ENCODE results near the gene TBCK.
"Not testable (repeated sequence)": the region's sequence is repeated elsewhere in the genome, so short reads cannot be mapped to it uniquely, and the experiment has no call there.

TBCK gene

DNA sequence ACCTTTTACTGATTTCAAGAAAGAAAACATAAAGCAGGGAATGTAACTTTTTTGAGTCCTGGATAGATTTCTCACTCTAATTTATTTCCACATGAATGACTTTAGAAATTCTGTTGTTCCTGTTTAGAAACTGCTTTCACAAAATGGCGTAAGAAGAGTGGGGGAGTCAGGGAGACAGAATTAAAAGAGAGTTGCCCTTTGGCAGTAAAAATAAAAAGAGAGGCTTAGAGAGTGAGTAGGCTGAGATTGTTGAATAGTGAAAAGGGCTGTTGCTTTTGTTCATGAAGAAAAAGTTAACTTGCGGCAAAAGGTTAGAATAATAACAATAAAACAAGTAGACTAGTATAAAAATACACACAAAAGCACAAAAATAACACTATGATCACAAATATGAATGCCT, 166.1 kb downstream of the TBCK start:
- Histone ChIP-seq H3K4me3 (ENCODE audit: low read length) (no peak overlapping the region), H3K27ac (ENCODE audit: low read length) (no peak overlapping the region), H3K9ac (ENCODE audit: low read length) (no peak overlapping the region), H3K4me1 (ENCODE audit: control insufficient read depth, low read depth, low read length) (no peaks in the 10 kb centered on the region), H3K36me3 (ENCODE audit: control insufficient read depth, low read depth, low read length) (no peaks in the 10 kb centered on the region), H3K9me3 (ENCODE audit: control insufficient read depth, low read depth, low read length) (no peaks in the 10 kb centered on the region), H3K27me3 (ENCODE audit: control insufficient read depth, insufficient read depth, low read length) (no peaks in the 10 kb centered on the region)

DNA sequence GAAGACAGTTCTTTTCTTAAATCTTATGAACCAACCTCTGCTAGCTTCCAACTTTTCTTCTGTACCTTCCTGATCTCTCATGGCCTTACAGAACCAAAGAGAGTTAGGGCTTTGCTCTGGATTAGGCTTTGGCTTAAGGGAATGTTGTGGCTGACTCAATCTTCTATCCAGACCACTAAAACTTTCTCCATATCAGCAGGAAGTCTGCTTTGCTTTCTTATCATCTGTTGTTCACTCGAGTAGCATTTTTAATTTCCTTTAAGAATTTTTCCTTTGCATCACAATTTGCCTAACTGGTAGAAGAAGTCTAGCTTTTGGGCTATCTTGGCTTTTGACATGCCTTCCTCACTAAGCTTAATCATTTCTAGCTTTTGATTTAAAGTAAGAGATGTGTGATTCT, 167.0 kb downstream of the TBCK start:
- no peak overlapping the region for H3K9ac ChIP-seq (ENCODE audit: low read length)
- H3K27ac ChIP-seq (ENCODE audit: low read length): no peak overlapping the region
- H3K4me3 ChIP-seq (ENCODE audit: low read length): no peak overlapping the region
- H3K27me3 ChIP-seq (ENCODE audit: control insufficient read depth, insufficient read depth, low read length): no peaks in the 10 kb centered on the region
- H3K9me3 ChIP-seq (ENCODE audit: control insufficient read depth, low read depth, low read length): no peaks in the 10 kb centered on the region
- H3K36me3 ChIP-seq (ENCODE audit: control insufficient read depth, low read depth, low read length): no peaks in the 10 kb centered on the region
- H3K4me1 ChIP-seq (ENCODE audit: control insufficient read depth, low read depth, low read length): no peaks in the 10 kb centered on the region

DNA sequence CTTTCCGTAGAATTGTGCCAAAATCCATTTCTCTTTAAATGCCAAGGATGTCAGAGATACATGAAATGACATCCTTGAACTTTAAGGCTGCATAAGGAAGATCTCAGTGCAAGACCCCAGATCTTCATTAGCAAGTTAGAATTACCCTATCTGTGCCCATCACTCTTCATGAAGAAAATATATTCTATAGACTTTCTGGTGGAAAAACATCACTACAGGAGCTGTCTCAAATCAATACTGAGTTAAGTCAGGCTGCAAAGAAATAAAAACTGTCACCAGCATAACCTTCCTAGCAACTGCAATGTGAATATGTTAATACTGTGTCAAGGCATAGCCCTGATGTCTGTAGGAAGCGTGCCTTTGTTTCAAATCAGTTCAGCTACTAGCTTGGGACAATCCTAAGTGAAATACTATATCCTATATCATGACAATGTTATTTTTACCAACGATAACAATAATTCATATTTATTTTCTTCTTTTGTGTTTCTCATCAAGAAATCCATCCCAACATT, 173.3 kb downstream of the TBCK start:
- Histone ChIP-seq H3K27ac (ENCODE audit: low read length) (no peak overlapping the region), H3K27me3 (ENCODE audit: control insufficient read depth, insufficient read depth, low read length) (no peaks in the 10 kb centered on the region), H3K4me1 (ENCODE audit: control insufficient read depth, low read depth, low read length) (no peaks in the 10 kb centered on the region), H3K36me3 (ENCODE audit: control insufficient read depth, low read depth, low read length) (no peaks in the 10 kb centered on the region), H3K9ac (ENCODE audit: low read length) (no peak overlapping the region), H3K4me3 (ENCODE audit: low read length) (no peak overlapping the region), H3K9me3 (ENCODE audit: control insufficient read depth, low read depth, low read length) (no peaks in the 10 kb centered on the region)

DNA sequence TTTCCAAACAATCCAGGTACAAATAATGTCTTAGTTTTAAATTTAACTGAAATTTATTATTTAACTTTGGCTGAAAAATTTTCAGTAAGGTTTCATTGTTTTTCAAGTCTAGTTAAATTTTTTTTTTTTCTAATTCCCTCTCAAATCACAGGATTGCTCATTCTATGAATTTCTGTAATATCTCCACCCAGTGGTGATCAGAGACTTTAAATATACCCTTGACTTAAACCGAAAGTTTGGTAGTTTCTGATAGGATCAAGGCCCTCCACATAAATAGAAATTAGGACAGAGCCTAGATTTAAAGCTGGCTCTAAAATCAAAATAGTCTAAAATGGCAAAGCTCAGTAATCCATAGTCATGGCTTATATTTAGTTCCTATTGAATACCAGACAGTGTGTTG, 175.4 kb downstream of the TBCK start:
- H3K27ac ChIP-seq (ENCODE audit: low read length): no peak overlapping the region
- no peaks in the 10 kb centered on the region for H3K9me3 ChIP-seq (ENCODE audit: control insufficient read depth, low read depth, low read length)
- no peak overlapping the region for H3K9ac ChIP-seq (ENCODE audit: low read length)
- H3K4me3 ChIP-seq (ENCODE audit: low read length): no peak overlapping the region
- no peaks in the 10 kb centered on the region for H3K4me1 ChIP-seq (ENCODE audit: control insufficient read depth, low read depth, low read length)
- no peaks in the 10 kb centered on the region for H3K27me3 ChIP-seq (ENCODE audit: control insufficient read depth, insufficient read depth, low read length)
- no peaks in the 10 kb centered on the region for H3K36me3 ChIP-seq (ENCODE audit: control insufficient read depth, low read depth, low read length)

DNA sequence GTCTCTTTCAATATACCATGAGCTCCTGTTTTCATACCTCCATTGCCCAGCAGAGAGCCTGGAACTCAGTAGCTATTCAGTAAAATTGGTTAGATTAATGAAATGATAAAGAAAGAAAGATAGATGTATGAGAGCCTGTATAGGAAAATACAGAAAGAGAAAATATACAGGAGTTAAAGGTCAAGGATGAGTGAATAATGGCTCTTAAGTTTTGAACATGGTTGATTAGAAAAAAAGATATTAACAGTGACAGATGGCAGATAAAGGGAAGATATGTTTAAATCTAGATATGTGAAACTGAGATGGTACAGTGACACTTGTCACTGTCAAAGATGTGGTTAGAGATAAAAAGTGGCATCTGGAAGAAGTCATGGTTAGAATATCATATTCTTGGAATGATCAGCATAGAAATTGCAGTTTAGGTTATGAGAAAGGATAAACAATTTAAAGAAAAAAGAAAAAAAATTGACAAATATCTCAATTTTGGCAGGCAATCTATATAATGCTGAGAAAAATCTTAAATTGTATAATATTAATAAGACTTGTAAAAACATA, 179.2 kb downstream of the TBCK start:
- Histone ChIP-seq H3K36me3 (ENCODE audit: control insufficient read depth, low read depth, low read length) (no peaks in the 10 kb centered on the region), H3K9me3 (ENCODE audit: control insufficient read depth, low read depth, low read length) (peaks cover 4% of the 10 kb centered on the region), H3K27ac (ENCODE audit: low read length) (no peak overlapping the region), H3K4me3 (ENCODE audit: low read length) (no peak overlapping the region), H3K9ac (ENCODE audit: low read length) (no peak overlapping the region), H3K27me3 (ENCODE audit: control insufficient read depth, insufficient read depth, low read length) (no peaks in the 10 kb centered on the region), H3K4me1 (ENCODE audit: control insufficient read depth, low read depth, low read length) (no peaks in the 10 kb centered on the region)

DNA sequence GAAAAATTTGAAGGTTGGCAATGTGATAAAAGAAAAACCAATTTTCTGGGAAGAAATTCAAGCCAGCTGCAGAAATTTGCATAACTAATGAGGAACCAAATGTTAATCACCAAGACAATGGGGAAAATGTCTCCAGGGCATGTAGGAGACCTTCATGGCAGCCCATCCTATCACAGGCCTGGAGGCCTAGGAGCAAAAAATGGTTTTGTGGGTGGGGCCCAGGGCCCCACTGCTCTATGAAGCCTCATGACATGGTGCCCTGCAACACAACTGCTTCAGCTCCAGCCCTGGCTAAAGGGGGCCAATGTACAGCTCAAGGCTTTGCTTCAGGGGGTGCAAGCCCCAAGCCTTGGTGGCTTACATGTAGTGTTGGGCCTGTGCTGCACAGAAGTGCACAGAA, 184.0 kb downstream of the TBCK start:
- H3K4me3 ChIP-seq (ENCODE audit: low read length): no peak overlapping the region
- H3K9me3 ChIP-seq (ENCODE audit: control insufficient read depth, low read depth, low read length): peaks cover 4% of the 10 kb centered on the region
- H3K27me3 ChIP-seq (ENCODE audit: control insufficient read depth, insufficient read depth, low read length): no peaks in the 10 kb centered on the region
- no peaks in the 10 kb centered on the region for H3K36me3 ChIP-seq (ENCODE audit: control insufficient read depth, low read depth, low read length)
- H3K9ac ChIP-seq (ENCODE audit: low read length): no peak overlapping the region
- H3K4me1 ChIP-seq (ENCODE audit: control insufficient read depth, low read depth, low read length): no peaks in the 10 kb centered on the region
- H3K27ac ChIP-seq (ENCODE audit: low read length): no peak overlapping the region

DNA sequence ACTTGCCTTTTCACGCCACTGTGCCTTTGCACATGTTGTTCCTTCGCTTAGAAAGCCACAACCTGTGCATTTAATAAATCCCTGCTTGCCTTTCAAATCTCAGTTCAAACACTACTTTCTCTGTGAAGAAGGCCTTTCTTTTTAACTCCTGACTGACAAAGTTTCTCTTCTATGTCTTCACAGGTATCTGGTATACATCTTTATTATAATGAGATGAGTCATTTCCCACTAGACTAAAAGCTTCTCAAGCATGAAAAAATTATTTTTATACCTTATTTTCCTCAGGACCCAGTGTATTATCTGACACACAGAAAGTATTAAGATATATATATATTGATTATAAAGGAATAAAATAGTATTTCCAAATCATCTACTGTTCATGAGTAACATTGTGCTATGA, 189.9 kb downstream of the TBCK start:
- no peaks in the 10 kb centered on the region for H3K9me3 ChIP-seq (ENCODE audit: control insufficient read depth, low read depth, low read length)
- no peaks in the 10 kb centered on the region for H3K4me1 ChIP-seq (ENCODE audit: control insufficient read depth, low read depth, low read length)
- H3K9ac ChIP-seq (ENCODE audit: low read length): no peak overlapping the region
- H3K27me3 ChIP-seq (ENCODE audit: control insufficient read depth, insufficient read depth, low read length): no peaks in the 10 kb centered on the region
- no peaks in the 10 kb centered on the region for H3K36me3 ChIP-seq (ENCODE audit: control insufficient read depth, low read depth, low read length)
- no peak overlapping the region for H3K27ac ChIP-seq (ENCODE audit: low read length)
- H3K4me3 ChIP-seq (ENCODE audit: low read length): no peak overlapping the region

DNA sequence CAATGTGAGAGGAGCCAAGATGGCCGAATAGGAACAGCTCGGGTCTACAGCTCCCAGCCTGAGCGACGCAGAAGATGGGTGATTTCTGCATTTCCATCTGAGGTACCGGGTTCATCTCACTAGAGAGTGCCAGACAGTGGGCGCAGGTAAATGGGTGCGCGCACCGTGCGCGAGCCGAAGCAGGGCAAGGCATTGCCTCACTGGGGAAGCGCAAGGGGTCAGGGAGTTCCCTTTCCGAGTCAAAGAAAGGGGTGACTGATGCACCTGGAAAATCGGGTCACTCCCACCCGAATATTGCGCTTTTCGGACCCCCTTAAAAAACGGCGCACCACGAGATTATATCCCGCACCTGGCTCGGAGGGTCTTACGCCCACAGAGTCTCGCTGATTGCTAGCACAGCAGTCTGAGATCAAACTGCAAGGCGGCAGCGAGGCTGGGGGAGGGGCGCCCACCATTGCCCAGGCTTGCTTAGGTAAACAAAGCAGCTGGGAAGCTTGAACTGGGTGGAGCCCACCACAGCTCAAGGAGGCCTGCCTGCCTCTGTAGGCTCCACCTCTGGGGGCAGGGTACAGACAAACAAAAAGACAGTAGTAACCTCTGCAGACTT, 196.0 kb downstream of the TBCK start:
- not testable (repeated sequence) for H3K9ac ChIP-seq (ENCODE audit: low read length); H3K9me3 ChIP-seq (ENCODE audit: control insufficient read depth, low read depth, low read length); H3K27ac ChIP-seq (ENCODE audit: low read length); H3K4me1 ChIP-seq (ENCODE audit: control insufficient read depth, low read depth, low read length); H3K36me3 ChIP-seq (ENCODE audit: control insufficient read depth, low read depth, low read length); H3K4me3 ChIP-seq (ENCODE audit: low read length); H3K27me3 ChIP-seq (ENCODE audit: control insufficient read depth, insufficient read depth, low read length)

DNA sequence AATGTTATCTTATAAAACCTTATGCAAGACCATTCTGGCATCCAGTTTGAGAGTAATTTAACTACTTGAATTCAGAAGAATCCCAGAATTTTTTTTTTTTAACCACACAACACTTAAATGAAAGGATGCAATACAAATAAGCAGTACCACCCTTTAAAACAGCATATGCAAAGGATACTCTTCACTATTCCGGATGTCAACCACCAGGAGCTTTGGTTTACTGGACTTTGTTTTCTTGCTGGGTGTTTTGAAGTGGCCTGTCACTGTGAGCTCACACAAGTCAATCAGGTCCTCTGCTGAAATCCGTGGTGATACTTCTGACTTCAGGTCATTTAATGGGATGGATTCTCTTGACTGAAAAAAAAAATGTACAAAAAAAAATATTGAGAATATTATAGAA, 200.0 kb downstream of the TBCK start:
- H3K27ac ChIP-seq (ENCODE audit: low read length): no peak overlapping the region
- no peak overlapping the region for H3K4me3 ChIP-seq (ENCODE audit: low read length)
- H3K9ac ChIP-seq (ENCODE audit: low read length): no peak overlapping the region
- no peaks in the 10 kb centered on the region for H3K36me3 ChIP-seq (ENCODE audit: control insufficient read depth, low read depth, low read length)
- no peaks in the 10 kb centered on the region for H3K27me3 ChIP-seq (ENCODE audit: control insufficient read depth, insufficient read depth, low read length)
- H3K9me3 ChIP-seq (ENCODE audit: control insufficient read depth, low read depth, low read length): no peaks in the 10 kb centered on the region
- H3K4me1 ChIP-seq (ENCODE audit: control insufficient read depth, low read depth, low read length): peaks cover 7% of the 10 kb centered on the region

DNA sequence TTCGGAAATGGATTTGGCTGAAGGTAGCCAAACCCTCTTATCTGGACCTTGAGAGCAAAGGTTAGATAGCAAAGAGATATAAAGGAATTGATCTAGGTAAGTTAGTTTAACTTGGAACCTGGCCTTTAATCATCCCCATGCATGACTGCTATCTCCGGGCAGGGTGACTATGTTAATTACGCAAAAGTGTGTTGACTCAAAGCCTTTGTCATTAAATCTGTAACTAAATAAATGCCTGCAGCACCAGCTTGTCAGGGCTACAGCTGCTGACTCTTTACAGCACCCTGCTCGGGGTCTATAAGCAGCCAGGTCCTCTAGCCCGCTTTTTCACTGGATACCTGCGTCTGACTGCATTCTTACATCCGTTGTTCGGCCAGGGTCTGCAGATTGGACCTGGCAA, 201.7 kb downstream of the TBCK start:
- H3K9me3 ChIP-seq (ENCODE audit: control insufficient read depth, low read depth, low read length): no peaks in the 10 kb centered on the region
- peaks cover 7% of the 10 kb centered on the region for H3K4me1 ChIP-seq (ENCODE audit: control insufficient read depth, low read depth, low read length)

DNA sequence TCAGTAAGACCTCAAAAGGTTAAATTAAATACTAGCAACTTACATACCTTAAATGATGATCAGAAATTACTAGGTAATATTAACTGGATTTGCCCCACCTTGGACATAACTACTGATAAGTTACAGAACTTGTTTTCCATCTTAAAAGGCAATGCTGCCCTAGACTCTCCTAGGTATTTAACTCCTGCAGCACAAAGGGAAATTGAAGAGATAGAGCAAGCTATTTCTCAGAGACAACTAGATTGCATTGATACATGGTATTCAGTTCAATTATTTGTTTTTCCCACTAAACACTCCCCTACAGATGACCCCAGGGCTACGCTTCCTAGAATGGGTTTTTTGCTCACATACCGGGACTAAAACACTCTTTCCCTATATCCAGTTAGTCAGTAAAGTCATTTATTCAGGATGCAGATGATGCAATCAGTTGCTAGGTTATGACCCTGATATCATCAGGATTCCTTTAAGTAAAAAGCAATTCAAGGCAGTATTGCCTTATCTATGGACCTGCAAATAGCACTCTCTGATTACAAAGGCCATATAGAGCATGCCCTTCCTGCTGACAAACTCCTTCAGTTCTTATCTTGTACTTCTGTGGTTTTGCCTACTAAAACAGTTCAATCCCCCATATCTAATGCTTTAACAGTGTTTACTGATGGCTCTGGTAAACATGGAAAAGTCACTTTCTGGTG, 204.1 kb downstream of the TBCK start:
- H3K4me3 ChIP-seq (ENCODE audit: low read length); H3K27ac ChIP-seq (ENCODE audit: low read length); H3K27me3 ChIP-seq (ENCODE audit: control insufficient read depth, insufficient read depth, low read length); H3K9me3 ChIP-seq (ENCODE audit: control insufficient read depth, low read depth, low read length); H3K4me1 ChIP-seq (ENCODE audit: control insufficient read depth, low read depth, low read length); H3K9ac ChIP-seq (ENCODE audit: low read length); H3K36me3 ChIP-seq (ENCODE audit: control insufficient read depth, low read depth, low read length): not testable (repeated sequence)

More for the DNA sequence above, 201.7 kb downstream of the TBCK start:
- Histone ChIP-seq H3K36me3 (ENCODE audit: control insufficient read depth, low read depth, low read length) (no peaks in the 10 kb centered on the region), H3K4me3 (ENCODE audit: low read length) (no peak overlapping the region), H3K27ac (ENCODE audit: low read length) (no peak overlapping the region), H3K27me3 (ENCODE audit: control insufficient read depth, insufficient read depth, low read length) (no peaks in the 10 kb centered on the region), H3K9ac (ENCODE audit: low read length) (no peak overlapping the region)

DNA sequence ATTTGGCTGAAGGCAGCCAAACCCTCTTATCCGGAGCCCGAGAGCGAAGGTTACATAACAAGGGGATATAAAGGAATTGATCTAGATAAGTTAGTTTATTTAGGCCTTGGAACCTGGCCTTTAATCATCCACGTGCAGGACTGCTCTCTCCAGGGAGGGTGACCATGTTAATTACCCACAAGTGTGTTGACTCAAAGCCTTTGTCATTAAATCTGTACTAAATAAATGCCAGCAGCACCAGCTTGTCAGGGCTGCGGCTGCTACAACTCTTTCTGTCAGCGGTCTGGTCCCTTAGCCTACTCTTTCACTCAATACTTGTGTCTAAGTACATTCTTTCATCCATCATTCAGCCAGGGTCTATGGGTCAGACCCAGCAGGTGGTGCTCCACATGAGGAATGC, 206.1 kb downstream of the TBCK start:
- no peak overlapping the region for H3K9ac ChIP-seq (ENCODE audit: low read length)
- H3K4me1 ChIP-seq (ENCODE audit: control insufficient read depth, low read depth, low read length): peaks cover 7% of the 10 kb centered on the region
- no peaks in the 10 kb centered on the region for H3K27me3 ChIP-seq (ENCODE audit: control insufficient read depth, insufficient read depth, low read length)

More for the DNA sequence above, 206.1 kb downstream of the TBCK start:
- Histone ChIP-seq H3K36me3 (ENCODE audit: control insufficient read depth, low read depth, low read length) (no peaks in the 10 kb centered on the region), H3K4me3 (ENCODE audit: low read length) (no peak overlapping the region), H3K9me3 (ENCODE audit: control insufficient read depth, low read depth, low read length) (no peaks in the 10 kb centered on the region), H3K27ac (ENCODE audit: low read length) (no peak overlapping the region)
